HG03139 (cell line): ENCODE measurements around the gene SNCAIP.

Experiments used
- ATAC-seq: cut with Tn5 transposase; IDR thresholded peaks from one replicate; pipeline ENCODE4 v1.9.1; 2021; ENCODE audit not compliant: unreplicated experiment

Gene SNCAIP

DNA sequence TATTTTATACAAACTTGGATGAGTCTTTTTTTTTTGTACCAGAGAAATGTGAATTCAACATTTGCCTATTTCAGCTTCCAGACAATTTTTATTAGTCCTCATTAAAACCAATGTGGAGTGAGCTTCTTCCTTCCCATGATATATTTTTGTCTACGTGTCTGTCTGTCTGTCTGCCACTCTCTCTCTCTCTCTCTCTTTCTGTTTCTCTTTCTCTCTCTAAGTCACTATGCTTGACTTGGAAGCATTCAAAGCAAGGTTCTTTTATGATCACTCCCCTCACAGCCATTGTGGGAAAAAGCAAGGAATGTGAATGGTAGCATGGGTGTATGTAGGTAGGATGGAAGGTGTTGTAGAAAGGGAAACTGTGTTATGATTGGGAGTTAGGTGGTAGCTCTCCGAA, 80.2 kb downstream of the SNCAIP start:
- no peak for ATAC-seq

DNA sequence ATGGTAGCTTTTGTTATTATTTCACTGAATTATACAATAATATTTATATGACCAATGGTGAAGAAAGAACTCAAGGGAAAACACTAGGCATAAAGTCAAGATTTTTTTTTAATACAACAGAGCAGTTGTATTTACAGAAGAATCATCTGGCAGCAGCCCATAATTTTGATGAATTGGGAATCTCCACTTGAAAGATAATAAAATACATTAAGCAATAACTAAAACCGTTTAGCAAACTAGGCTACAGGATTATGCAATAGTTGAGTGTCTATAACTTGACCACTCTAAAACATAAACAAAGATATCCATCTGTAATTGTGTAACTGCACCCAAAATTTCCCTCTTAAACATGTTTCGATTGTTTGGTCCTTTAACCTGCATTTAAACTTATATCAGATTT, 80.8 kb downstream of the SNCAIP start:
- ATAC-seq: no peak

DNA sequence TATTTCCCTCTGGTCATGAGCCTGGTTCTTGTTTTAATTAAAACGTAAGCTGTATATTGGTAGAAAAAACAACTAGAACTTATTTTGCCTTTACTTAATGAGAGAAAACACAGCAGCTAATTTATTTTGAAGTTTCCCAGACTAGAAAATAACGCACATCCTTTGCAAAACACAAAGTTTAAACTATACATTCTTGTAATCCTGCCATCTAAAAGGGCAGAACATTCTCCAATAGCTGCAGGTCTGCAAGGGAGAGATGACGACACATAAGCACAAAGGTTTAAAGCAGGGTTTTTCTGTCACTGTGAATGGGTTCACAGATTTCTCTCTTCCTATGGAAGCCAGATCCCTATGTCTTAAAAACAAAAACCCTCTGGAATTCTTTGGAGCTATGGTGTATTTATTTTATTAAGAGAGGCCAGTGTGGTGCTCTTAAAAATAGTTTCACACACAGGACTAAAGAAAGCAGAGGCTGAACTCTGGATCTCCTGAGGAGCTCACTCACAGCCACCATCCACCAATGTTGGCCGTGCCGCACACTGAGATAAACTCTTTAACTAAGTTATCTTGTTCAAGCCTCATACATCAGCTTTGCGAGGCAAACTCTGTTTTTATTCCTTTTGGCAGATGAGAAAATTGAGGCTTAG, 82.4 kb downstream of the SNCAIP start:
- no peak for ATAC-seq

DNA sequence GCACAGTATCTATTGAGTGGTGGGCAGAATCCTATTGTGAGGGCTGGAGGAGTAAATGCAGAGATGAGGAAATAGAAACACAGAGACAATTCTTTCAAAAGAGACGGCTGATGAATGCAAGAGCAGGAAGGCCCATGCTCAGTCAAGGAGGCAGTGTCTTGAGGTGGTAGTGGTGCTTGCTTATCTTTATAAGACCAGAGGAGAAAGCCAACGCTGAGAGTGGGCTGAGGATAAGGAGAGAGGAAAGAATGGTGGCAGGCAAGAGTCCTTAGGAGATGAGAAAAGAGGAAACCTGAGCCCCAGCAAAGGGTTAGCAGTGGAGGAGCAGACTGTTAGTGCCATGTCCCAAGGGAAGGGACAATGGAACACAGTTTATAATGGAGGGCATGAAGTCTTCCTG, 86.0 kb downstream of the SNCAIP start:
- ATAC-seq: no peak

DNA sequence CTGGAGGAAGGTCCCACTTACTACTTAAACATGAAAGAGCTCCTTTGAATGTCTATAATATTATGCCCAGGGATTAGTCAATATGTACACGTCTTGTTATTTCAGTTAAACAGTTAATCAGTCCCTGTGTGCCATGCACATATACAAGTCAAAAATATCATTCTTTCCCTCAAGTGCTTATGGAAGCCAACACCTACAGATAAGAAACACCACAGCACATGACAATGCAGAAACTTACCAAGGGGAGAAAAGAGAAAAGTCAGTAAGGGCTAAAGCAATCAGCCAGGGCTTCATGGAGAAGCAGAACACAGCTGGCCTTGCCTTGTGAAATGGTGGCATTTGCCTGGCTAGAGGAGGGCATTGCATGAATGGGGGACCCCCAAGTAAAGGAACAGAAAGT, 88.3 kb downstream of the SNCAIP start:
- ATAC-seq: no peak

DNA sequence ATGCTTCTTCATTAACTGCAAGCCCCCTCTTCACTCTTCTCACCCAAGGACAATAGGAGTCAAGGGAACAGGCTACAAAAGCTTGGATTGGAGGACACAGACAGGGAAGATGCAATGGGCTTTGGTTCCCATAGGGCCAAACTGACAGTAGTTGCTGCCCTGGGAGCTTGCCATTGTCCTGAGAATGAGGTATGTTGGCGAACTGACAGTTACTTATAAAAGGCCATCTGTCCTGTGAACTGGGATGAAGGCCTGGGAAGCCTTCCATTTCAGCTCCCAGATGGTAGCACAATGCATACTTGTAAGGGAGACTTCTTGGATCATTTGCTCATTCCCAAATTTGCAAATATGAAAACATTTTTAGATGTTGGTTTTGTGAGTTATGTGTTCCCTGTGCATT, 88.9 kb downstream of the SNCAIP start:
- ATAC-seq: no peak

DNA sequence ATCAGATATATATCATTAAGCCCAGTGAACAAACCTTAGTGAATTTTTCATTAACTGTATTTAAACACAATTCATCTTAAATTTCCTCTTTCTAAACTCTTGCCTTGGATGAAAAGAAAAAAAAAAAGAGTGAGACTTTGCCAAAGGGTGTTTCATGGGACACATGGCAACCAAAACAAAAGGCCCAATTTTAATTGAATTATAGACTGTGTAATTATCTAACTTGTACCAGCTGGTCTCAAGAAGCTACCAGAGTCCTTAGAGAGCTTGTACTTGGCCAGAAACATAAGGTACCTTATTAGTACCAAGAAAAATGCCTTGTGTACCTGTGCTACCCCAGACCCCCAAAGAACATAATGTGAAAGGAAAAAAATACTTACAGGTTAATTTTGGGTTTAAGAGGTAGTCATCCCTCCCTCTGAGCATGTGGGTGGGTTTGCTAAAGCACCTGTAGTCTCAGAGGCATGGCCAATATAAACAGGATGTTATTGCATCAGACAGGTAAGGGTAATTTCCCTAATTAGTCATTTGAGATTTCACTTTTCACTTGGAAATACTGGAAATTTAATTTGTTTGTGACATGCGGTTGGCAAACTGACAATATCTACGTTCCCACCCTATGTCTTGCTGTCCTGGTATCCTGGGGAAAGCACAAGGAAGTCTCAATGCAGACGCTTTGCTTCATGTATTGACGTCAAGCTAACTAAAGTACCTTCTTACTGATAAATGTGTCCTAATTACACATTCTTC, 90.1 kb downstream of the SNCAIP start:
- no peak for ATAC-seq

DNA sequence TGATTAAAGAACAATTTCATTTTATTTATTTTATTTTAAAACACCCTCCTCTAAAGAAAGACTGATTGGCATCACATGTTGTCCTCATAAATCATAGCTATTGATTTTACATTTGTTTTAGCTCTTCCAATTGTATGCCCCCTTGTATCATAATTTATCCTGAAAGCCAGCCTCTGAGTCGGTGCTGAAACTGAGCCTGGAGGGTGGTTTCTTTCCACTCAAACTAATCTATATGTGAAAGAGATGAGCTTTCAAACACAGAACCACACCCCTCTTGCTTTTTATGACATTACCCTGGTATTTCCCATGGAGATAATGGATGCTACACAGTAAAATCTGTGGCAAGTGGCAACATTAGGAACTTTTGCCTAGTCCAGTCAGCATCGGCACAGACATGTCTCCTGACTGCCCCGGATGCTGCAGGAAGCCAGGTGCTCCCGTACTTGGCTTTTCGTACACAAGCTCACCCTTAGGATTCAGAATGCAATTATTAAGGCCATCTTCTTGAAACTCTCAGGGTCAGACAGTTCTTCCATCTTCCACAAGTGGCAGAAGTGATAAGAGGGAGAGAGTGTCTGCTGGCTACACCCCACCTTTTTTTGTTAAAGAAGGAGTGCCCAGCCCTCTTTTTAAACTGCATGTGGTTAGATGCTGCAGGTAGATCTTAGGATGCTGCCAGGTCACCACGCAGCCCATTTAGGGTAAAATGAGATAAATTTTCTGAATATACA, 91.1 kb downstream of the SNCAIP start:
- ATAC-seq: no peak

DNA sequence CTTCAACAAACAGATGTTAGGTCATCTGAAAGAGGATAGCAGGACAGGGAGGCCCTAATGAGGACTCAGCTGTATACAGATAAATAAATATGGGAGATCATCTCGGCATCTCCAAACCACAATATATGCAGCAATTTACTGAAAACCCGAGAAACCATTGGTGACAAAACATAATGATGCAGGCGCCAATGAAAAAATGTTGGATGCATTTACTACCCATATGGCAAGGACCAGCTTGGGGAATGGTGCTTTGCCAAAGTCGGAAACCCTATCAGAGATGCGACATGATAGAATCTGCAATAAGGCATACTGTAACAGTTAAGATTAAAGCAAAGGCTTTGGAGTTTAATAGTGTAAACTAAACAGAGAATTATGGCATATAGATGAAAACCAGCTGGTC, 92.0 kb downstream of the SNCAIP start:
- ATAC-seq: no peak

DNA sequence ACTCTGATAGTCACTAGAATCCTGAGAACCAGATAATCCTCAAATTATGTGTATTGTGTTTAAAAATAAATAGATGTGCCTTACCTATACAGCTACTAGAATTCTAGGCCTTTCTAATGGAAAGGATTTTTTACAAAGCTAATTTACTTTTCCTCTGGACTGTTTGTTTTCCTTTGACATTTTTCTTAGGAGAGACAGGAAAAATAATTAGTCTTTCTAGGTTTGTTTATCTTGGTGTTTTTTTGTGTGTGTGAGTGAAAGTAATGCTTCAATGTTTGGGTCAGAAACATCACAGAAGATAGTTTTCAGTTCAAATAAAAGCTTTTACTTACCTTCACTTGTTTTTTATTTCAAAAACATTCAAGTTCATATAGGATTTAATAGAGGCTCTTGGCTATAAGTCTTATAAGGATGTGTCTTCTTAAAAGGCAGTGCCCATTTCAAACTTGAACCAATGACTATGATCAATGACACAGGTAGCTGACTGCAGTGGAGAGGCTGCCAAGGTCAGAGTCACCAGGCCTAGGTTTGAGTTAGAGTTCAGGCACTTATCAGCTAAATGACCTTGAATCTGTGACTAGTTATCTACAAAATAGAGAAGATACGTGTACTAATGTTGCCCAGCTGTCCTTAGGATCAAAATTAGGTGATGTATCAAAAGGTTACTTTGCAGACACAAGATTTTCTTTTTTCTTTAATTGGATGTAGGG, 92.8 kb downstream of the SNCAIP start:
- no peak for ATAC-seq

DNA sequence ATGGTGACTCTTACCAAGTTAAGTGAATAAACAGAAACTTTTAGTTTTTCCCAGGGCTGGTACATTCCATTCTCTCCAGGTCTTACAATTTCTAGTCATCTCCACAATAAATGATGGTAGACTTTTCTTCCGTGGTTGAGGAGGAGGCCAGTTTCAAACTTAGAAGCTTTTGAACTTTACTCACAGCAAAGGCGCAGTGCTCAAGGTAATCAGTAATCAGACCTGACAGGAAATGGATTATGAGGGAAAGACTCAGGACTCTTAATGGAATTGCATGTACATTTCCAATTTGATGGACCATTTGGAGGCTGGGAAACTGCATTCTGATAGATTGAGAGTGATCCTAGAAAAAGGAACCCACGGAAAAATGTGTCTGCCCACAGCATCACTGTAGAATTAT, 93.7 kb downstream of the SNCAIP start:
- ATAC-seq: no peak

DNA sequence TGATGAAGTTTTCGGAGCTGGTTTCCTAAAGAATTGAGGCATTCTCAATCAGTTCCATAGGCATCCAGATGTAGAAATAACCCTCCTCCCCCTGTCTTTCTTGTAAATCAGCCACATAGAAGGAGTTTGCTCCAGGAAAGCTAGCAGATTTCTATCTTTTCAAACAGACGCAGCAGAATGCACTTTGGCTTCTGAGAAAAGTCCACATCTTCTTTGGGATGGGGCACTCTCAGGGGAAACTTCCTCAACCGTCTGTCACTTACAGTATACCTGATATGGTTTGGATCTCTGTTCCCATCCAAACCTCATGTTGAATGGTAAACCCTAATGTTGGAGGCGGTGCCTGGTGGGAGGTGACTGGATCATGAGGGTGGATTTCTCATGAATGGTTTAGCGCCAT, 94.1 kb downstream of the SNCAIP start:
- ATAC-seq: no peak

DNA sequence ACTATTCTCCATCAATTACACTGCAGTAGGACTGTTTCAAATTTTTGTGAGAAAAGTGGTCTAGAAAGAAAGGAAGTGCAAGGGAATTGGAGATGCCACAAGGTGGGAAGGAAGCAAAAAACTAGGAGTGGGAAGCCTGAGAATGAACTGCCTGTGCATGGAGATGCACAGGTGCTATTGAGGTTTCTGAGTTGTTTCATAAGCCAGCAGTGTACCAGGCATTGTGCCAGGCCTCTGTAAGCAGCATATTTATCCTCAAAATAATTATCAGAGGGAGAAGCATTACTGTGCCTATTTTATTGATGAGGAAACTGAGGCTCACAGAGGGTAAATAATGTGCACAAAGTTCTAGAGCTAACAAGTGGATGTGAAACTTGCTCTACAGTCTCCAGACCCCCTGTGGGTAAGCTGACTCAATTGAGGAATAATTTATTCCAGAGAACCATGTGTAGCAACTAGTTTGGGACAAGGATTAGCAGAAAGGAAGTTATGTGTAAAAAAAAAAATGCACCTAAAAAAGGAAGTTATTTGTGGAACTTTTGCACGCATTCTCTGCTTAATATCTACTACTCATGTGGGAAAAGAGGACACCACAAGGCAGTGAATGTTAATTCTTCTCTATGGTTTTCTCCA, 96.7 kb downstream of the SNCAIP start:
- no peak for ATAC-seq

DNA sequence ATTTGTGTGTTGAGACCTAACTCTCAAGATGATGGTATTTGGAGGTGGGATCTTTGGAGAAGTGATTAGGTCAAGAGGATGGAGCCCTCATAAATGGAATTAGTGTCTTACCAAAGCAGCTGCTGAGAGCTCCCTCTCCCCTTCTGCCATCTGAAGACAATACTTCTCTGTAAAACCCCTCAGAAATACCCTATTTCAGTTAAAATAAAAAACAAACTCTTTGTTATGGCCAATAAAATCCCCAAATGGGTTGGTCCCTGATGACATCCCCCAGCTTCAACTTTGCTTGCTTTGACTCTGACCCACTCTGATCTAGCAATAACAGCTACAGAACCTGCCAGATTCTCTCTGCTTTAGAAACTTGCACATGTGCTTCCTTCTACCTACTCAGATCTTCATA, 100.9 kb downstream of the SNCAIP start:
- ATAC-seq: no peak

DNA sequence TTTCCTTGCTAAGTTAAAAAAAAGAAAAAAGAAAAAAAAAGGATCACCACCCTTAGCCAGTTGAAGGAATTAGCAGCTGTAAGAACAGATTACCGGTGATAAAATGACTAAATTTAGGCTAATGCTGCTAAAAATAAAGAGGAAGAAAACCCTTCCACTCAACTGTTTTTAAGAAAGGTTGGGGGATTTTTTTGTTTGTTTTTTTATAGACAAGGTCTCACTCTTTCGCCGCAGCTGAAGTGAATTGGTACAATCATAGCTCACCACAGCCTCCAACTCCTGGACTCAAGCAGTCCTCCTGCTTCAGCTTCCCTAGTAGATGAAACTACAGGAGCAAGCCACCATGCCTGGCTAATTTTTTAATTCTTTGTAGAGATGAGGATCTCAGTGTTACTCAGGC, 101.7 kb downstream of the SNCAIP start:
- no peak for ATAC-seq

DNA sequence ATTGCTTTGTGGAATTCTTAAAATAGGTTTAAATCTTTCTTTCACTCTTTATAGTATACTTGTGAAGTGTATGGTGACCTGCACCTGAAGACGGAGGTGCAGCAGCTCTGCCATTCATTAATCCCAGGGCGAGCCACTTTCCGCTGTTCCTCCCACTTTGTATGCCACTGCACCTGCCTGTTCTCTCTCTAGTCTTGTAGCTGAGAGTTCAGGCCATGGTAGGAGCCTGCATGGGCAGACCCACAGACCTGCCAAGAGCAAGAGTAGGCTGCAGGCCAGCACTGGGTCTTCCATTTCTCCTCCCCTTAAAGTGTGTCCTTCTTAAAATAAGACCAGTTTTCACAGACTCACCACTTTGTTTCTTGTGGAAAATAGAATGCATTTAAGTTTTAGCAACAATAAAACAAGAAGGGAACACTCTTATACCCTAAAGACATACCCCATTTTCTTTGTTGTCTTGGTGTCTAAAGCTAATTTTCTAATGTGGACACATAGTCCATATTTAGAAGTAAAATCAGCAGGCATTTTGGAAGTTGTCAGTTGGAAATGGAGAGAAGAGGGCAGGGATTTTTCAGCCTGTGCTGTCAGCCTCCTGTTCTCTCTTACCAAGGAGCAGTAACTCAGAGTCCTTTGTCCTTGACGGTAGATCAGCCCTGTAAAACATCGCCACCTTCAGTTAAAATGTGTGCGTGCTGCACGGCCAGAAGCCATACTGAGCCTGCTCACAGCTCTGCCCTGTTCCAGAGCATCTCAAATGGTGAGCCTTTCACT, 103.2 kb downstream of the SNCAIP start:
- peak; percentile 70 for ATAC-seq

DNA sequence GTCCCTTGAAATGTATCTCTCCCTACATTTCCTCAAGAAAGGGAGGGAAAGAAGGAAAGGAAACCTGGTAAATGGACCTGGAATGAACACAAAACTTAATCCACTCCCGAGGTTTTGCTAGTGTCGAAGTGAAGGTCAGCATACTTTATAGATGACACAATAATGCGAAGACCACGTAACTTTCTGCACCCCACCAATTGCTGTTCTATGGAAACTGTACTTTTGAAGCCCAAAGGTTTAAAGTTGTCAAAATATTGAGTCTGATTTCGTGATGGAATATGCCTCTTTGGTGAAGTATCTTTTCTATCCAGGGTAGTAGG, 103.7 kb downstream of the SNCAIP start:
- ATAC-seq: no peak

DNA sequence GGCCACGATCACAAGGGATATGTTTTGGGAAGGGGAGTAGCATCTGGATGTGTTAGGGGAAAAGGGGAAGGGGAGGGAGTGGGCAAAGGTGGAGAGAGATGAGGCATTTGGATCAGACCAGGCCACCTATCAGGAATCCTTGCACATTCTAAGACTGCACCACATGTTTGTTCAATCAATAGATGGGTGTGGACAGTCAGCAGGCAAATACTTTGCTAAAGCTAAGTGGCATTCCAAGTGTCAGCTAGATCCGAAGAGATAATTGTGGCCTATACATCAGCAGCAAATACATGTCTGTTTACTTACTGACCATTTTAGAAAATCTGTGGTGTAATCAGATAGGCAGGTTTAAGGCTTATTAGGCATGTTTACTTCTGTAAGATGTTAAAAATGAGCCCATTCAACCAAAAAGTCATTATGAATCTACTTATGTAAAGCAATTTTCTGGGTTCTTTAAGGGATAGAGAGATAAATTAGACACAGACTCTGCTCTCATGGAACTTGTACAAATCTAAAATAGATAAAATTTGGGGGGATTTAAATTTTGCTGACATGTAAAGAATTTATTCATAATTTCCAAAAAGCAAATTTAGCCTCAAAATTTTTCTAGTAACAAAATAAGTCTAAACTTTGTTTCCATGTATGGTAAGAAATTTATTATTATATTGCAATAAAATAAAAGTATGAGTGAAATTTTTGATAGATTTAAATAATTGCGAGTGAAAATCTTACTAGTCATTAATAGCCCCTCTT, 107.3 kb downstream of the SNCAIP start:
- ATAC-seq: no peak

DNA sequence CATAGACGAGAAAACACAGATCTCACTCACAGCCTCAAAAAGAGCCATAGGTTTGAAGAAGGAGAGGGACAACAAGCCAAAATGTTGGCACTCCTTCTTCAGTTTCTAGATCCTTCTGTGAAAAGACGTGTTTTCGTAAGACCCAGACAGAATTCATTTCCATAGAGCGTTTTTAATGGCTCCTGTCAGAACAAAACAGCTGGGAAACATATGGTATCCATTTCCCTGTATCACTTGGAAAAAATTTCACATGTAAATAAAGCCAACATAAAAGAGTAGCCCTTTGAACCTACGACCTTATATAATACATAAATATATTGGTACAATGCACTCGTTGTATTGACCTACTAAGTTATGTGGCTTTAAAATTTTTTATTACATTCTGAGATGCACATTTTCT, 108.1 kb downstream of the SNCAIP start:
- no peak for ATAC-seq
